GM18867 (cell line): ENCODE measurements around the gene IFNA7.
"Not testable (repeated sequence)": the region's sequence is repeated elsewhere in the genome, so short reads cannot be mapped to it uniquely, and the experiment has no call there.

Source experiments
- ATAC-seq: cut with Tn5 transposase; IDR thresholded peaks from one replicate; pipeline ENCODE4 v1.9.1; 2021; ENCODE audit warnings: mild to moderate bottlenecking, moderate library complexity; ENCODE audit not compliant: unreplicated experiment

The IFNA7 gene

DNA sequence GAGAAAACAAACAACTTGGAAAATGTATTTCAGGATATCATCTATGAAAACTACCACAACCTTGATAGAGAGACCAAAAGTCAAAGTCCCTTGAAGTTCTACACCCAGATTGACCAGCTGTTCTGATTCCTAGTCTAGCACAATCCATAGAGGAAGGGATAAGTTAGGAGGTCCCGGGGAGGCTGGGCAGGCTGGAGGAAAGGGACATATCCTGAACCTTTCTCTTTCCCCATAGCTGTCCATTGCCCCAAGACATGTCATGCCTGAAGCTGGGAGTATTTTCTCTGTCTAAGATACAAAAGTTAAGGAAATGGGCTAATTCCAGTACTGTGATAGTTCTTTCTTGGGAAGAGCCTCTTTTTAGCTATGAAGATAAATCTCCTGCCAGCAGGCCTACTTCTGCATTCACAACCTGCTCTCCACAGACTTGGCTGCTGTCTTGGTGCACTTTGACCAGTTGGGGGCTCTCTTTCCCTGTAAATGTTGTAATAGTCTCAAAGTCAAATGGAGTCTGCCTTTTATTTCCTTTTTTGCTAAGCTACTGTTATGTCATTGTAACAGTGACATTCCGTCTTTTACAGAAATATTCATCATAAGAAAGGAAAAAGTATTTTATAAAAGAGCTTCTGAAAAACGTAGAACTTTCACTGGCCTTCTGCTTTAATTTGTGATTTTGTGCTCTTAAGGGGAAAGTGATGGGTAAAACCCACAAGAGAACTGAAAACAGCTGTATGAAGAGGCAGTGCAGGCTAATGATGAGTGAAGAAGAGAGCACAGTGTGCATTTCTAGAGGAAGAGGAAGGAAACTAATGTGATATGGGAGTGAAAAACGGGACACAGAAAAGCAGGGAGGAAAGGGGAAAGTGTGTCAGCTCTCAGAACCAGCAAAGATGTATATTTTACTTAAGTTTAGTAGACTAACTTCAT, 18.9 kb downstream of the IFNA7 start:
- peak; percentile 94 for ATAC-seq

DNA sequence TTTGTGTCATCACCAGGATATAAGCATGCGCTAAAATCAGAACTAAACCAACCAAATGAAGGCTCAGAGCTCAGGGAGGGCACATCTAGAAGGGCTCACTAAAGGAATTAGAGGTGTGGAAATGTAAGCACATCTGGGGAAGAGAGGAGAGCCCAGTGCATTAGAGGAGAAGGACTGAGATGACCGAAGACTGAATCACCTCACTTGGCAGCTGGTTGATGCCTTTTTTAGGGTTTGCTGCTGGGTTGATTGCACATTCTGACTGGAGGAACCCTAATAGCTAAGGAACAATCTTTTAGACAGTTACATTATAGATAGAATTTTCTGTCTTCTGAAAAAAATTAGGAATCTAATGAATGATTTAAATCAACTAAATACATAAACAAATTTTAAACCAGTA, 27.3 kb downstream of the IFNA7 start:
- no peak for ATAC-seq

DNA sequence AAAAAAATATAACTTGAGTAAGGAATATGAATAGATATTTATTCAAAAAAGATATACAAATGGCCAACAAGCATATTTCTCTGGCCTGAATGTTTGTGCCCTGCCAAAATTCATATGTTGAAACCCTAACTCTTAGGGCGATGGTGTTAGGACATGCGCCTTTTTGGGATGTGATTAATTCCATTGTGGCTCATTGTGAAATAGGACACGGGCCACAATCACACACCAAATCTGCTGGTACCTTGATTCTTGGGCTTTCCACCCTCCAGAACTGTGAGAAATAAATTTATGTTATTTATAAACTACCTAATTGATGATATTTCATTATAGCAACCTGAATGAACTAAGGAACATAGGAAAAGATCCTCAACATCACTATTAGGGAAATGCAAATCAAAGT, 29.8 kb downstream of the IFNA7 start:
- no peak for ATAC-seq

DNA sequence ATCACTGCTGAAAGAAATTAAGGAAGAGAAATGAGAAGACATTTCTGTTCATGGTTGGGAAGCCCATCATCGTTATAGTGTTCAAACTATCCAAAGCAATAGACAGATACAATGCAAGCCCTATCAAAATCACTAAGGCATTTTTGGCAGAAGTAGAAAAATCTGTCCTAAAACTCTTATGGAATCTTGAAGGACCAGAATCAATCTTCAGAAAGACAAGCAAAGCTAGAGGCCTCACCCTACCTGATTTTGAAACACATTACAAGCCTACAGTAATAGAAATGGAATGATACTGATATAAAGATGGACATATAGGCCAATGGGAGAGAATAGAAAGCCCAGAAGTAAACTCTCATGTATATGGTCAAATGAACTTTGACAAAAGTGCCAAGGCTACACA, 30.7 kb downstream of the IFNA7 start:
- no peak for ATAC-seq

GRCh38 chr9:21166560-21166959, 35.4 kb downstream of the IFNA7 start, which contains the start of gene IFNA21:
Gene IFNA21, minus strand, starts transcription at chr9:21166660. Its CDS starts 48 bp downstream, at chr9:21166612.
- ATAC-seq, result not testable (repeated sequence)

DNA sequence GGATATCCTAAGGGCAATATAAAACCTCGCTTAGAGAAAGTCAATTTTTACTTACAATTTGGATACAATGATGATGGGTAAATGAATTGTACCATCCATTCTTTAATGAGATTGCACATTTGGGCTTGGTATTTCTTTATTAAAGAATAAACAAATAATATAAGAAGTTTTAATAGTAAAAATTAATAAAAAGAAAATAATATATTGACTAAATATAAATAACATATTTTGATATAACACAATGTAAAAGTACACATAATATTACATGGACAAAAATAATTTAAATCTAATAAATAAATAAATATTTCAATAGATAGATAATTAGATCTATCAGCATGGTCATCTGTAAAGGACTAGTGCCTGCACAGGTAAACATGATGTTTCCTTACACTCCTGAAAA, 36.5 kb downstream of the IFNA7 start:
- no peak for ATAC-seq

- peak; percentile 92 for ATAC-seq
Observed at GRCh38 chr9:21160178-21160577, 41.8 kb downstream of the IFNA7 start.

- no peak for ATAC-seq
Observed at GRCh38 chr9:21155501-21155900, 46.5 kb downstream of the IFNA7 start.

- ATAC-seq, result peak; percentile 91
Observed at GRCh38 chr9:21154018-21154608, 47.9 kb downstream of the IFNA7 start.

- peak; percentile 23 for ATAC-seq
Observed at GRCh38 chr9:21153336-21154017, 48.5 kb downstream of the IFNA7 start.
